ENCODE data around the gene AKT3.
"Not testable (repeated sequence)": the region's sequence is repeated elsewhere in the genome, so short reads cannot be mapped to it uniquely, and the experiment has no call there.

GRCh38 chr1:243589286-243589685 lies 260.8 kb downstream of the AKT3 start:
- TF ChIP-seq, protein P1, sequence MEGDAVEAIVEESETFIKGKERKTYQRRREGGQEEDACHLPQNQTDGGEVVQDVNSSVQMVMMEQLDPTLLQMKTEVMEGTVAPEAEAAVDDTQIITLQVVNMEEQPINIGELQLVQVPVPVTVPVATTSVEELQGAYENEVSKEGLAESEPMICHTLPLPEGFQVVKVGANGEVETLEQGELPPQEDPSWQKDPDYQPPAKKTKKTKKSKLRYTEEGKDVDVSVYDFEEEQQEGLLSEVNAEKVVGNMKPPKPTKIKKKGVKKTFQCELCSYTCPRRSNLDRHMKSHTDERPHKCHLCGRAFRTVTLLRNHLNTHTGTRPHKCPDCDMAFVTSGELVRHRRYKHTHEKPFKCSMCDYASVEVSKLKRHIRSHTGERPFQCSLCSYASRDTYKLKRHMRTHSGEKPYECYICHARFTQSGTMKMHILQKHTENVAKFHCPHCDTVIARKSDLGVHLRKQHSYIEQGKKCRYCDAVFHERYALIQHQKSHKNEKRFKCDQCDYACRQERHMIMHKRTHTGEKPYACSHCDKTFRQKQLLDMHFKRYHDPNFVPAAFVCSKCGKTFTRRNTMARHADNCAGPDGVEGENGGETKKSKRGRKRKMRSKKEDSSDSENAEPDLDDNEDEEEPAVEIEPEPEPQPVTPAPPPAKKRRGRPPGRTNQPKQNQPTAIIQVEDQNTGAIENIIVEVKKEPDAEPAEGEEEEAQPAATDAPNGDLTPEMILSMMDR (conservative IDR thresholded peaks at IDR 0.05; ENCODE audit: low read depth in 2 of 2) = not testable (repeated sequence)
- not testable (repeated sequence) for TF ChIP-seq POLR2AphosphoS5 (IDR thresholded peaks at IDR 0.05; ENCODE audit: low read depth); EZH2 (IDR thresholded peaks at IDR 0.05; ENCODE audit: low read depth, unreplicated experiment); JUNB (IDR thresholded peaks at IDR 0.05; ENCODE audit: unreplicated experiment); EZH2phosphoT487 (IDR thresholded peaks at IDR 0.05; ENCODE audit: unreplicated experiment); CREB1 (CRISPR knock-in tag; IDR thresholded peaks at IDR 0.05; ENCODE audit: low read depth)
- TF ChIP-seq, protein P2, sequence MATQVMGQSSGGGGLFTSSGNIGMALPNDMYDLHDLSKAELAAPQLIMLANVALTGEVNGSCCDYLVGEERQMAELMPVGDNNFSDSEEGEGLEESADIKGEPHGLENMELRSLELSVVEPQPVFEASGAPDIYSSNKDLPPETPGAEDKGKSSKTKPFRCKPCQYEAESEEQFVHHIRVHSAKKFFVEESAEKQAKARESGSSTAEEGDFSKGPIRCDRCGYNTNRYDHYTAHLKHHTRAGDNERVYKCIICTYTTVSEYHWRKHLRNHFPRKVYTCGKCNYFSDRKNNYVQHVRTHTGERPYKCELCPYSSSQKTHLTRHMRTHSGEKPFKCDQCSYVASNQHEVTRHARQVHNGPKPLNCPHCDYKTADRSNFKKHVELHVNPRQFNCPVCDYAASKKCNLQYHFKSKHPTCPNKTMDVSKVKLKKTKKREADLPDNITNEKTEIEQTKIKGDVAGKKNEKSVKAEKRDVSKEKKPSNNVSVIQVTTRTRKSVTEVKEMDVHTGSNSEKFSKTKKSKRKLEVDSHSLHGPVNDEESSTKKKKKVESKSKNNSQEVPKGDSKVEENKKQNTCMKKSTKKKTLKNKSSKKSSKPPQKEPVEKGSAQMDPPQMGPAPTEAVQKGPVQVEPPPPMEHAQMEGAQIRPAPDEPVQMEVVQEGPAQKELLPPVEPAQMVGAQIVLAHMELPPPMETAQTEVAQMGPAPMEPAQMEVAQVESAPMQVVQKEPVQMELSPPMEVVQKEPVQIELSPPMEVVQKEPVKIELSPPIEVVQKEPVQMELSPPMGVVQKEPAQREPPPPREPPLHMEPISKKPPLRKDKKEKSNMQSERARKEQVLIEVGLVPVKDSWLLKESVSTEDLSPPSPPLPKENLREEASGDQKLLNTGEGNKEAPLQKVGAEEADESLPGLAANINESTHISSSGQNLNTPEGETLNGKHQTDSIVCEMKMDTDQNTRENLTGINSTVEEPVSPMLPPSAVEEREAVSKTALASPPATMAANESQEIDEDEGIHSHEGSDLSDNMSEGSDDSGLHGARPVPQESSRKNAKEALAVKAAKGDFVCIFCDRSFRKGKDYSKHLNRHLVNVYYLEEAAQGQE (IDR thresholded peaks at IDR 0.05; ENCODE audit: unreplicated experiment) = not testable (repeated sequence)

Data from GM23338 (cell line).